ENCODE measurements around the gene SIRT3.

DNA sequence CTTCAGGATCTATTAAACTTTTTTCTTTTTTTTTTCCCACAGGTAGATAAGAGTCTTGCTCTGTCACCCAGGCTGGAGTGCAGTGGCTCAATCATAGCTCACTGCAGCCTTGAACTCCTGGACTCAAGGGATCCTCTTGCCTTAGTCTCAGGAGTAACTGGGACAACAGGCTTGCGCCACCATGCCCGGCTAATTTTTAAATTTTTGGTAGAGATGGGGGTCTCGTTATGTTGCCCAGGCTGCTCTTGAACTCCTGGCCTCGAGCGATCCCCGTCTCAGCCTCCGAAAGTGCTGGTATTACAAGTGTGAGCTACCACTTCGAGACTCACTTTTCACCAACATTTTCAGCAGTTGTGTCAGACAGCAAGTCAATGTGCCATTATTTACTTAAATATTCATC is 962 bp downstream of the SIRT3 start:
- TF ChIP-seq, protein P1, sequence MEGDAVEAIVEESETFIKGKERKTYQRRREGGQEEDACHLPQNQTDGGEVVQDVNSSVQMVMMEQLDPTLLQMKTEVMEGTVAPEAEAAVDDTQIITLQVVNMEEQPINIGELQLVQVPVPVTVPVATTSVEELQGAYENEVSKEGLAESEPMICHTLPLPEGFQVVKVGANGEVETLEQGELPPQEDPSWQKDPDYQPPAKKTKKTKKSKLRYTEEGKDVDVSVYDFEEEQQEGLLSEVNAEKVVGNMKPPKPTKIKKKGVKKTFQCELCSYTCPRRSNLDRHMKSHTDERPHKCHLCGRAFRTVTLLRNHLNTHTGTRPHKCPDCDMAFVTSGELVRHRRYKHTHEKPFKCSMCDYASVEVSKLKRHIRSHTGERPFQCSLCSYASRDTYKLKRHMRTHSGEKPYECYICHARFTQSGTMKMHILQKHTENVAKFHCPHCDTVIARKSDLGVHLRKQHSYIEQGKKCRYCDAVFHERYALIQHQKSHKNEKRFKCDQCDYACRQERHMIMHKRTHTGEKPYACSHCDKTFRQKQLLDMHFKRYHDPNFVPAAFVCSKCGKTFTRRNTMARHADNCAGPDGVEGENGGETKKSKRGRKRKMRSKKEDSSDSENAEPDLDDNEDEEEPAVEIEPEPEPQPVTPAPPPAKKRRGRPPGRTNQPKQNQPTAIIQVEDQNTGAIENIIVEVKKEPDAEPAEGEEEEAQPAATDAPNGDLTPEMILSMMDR (optimal IDR thresholded peaks at IDR 0.05 in 1 of 3, IDR thresholded peaks at IDR 0.05 in 1 of 3, conservative IDR thresholded peaks at IDR 0.05 in 1 of 3; ENCODE audit: extremely low read depth in 1 of 3, insufficient read depth in 2 of 3, low read length in 3 of 3): no peak
- TF ChIP-seq EZH2 (IDR thresholded peaks at IDR 0.05; ENCODE audit: low read length): no peak

Data from keratinocyte (primary cell).